LHCN-M2 (cell line): ENCODE data around the gene EFR3B. TPM values are rescaled to one million over a fixed set of nuclear protein-coding genes. Genes with fewer than 3 reads are reported as not detected.
"Not testable (repeated sequence)": the region's sequence is repeated elsewhere in the genome, so short reads cannot be mapped to it uniquely, and the experiment has no call there.

Source experiments
- DNase-seq: peaks from one replicate; pipeline ENCODE4 v3.0.0-alpha.2; 2012; ENCODE audit warnings: low read depth
- total RNA-seq: library from RNA; depleted of rRNA; stranded (reverse); fragments of >200 nt; gene quantifications from 2 replicates; pipeline ENCODE4 v1.2.3, GENCODE V29; 2014

EFR3B gene
- total RNA-seq, 1 experiment from 2014 or later: 0.34 TPM

GRCh38 chr2:25145803-25146202 lies 103.9 kb downstream of the EFR3B start:
- DNase-seq: no peak

GRCh38 chr2:25146896-25147295 lies 105.0 kb downstream of the EFR3B start:
- DNase-seq: no peak

- DNase-seq: no peak
Measured at GRCh38 chr2:25149646-25150045, 107.8 kb downstream of the EFR3B start.

- not testable (repeated sequence) for DNase-seq
Measured at GRCh38 chr2:25150993-25151392, 109.1 kb downstream of the EFR3B start.

- peak; percentile 5 for DNase-seq
Measured at GRCh38 chr2:25151718-25152117, 109.8 kb downstream of the EFR3B start.

- DNase-seq: no peak
Measured at GRCh38 chr2:25155401-25155800, 113.5 kb downstream of the EFR3B start.

GRCh38 chr2:25158096-25158852 lies 116.4 kb downstream of the EFR3B start:
- no peak for DNase-seq

- DNase-seq: peak; percentile 5
Measured at GRCh38 chr2:25159949-25160348, 118.1 kb downstream of the EFR3B start.

GRCh38 chr2:25160376-25160775 lies 118.5 kb downstream of the EFR3B start:
- no peak for DNase-seq

GRCh38 chr2:25161055-25161781 lies 119.3 kb downstream of the EFR3B start:
- no peak for DNase-seq

- not testable (repeated sequence) for DNase-seq
Measured at GRCh38 chr2:25162061-25162460, 120.2 kb downstream of the EFR3B start.

- DNase-seq: no peak
Measured at GRCh38 chr2:25164561-25164960, 122.7 kb downstream of the EFR3B start.

GRCh38 chr2:25165992-25166875 lies 124.4 kb downstream of the EFR3B start:
- DNase-seq: no peak

GRCh38 chr2:25168256-25169072 lies 126.6 kb downstream of the EFR3B start, which contains the start of gene POMC:
TSS of gene POMC (minus strand) at chr2:25168580. CDS start at chr2:25164772, 3,808 bp downstream.
- no peak for DNase-seq

GRCh38 chr2:25169073-25169470 lies 127.2 kb downstream of the EFR3B start:
- DNase-seq: no peak

GRCh38 chr2:25170888-25171287 lies 129.0 kb downstream of the EFR3B start:
- DNase-seq: no peak

- no peak for DNase-seq
Measured at GRCh38 chr2:25173719-25174118, 131.8 kb downstream of the EFR3B start.

- no peak for DNase-seq
Measured at GRCh38 chr2:25174192-25174861, 132.5 kb downstream of the EFR3B start.

GRCh38 chr2:25176138-25176537 lies 134.3 kb downstream of the EFR3B start:
- no peak for DNase-seq

GRCh38 chr2:25176541-25177181 lies 134.8 kb downstream of the EFR3B start:
- no peak for DNase-seq
